PC-3 (cell line): ENCODE measurements around the gene KRT86. TPM values are rescaled to one million over a fixed set of nuclear protein-coding genes. Genes with fewer than 3 reads are reported as not detected.
"Not testable (repeated sequence)": the region's sequence is repeated elsewhere in the genome, so short reads cannot be mapped to it uniquely, and the experiment has no call there.

Experiments used
- ATAC-seq: fragments of 200-7000 bp; cut with Tn5 transposase; 2 replicates; pipeline ENCODE4 v1.9.1; 2020; ENCODE audit warnings: mild to moderate bottlenecking, moderate library complexity
- BruUV-seq: library from RNA; stranded (reverse); fragments of 400-500 nt; replicated peaks from 2 replicates; lab custom pipeline; 2021; lab: Mats Ljungman, UMichigan
- CTCF ChIA-PET: fragments of 300-600 bp; sonication (Branson Sonifier 250); formaldehyde crosslinking; loops from one replicate; lab custom pipeline; 2022; ENCODE audit warnings: antibody characterized with exemption; lab: Charles Lee
- POLR2A ChIA-PET: fragments of 300-600 bp; sonication (Branson Sonifier 250); formaldehyde crosslinking; loops from one replicate; lab custom pipeline; 2022; ENCODE audit warnings: antibody characterized with exemption; ENCODE audit not compliant: unreplicated experiment; lab: Charles Lee
- DNase-seq: peaks from one replicate; pipeline ENCODE4 v3.0.0-alpha.2; 2015
- H2AFZ ChIP-seq: fragments of 300-600 bp; sonication (generic); 2 replicates; pipeline ENCODE4 v1.6.0; 2016; ENCODE audit warnings: antibody characterized with exemption, low read length
- H3F3A ChIP-seq: fragments of 300-600 bp; sonication (generic); one replicate; pipeline ENCODE4 v1.6.0; 2017; ENCODE audit warnings: antibody characterized with exemption, low read length, control low read depth, mild to moderate bottlenecking; ENCODE audit not compliant: unreplicated experiment
- H3K27ac ChIP-seq: fragments of 300-600 bp; sonication (generic); 2 replicates; pipeline ENCODE4 v1.5.1; 2016; ENCODE audit warnings: mild to moderate bottlenecking, low read length
- H3K27me3 ChIP-seq: fragments of 300-600 bp; sonication (generic); 2 replicates; pipeline ENCODE4 v1.6.1; 2016; ENCODE audit warnings: low read length, mixed read lengths
- H3K36me3 ChIP-seq: fragments of 300-600 bp; sonication (generic); 2 replicates; pipeline ENCODE4 v1.6.1; 2016; ENCODE audit warnings: low read depth, mixed run types, low read length, mixed read lengths
- H3K4me1 ChIP-seq: fragments of 300-600 bp; sonication (generic); 2 replicates; pipeline ENCODE4 v1.5.1; 2016; ENCODE audit warnings: low read length; ENCODE audit not compliant: insufficient read depth
- H3K4me2 ChIP-seq: fragments of 300-600 bp; sonication (generic); 2 replicates; pipeline ENCODE4 v1.6.0; 2016; ENCODE audit warnings: low read length
- H3K4me3 ChIP-seq: fragments of 300-600 bp; sonication (generic); 2 replicates; pipeline ENCODE4 v1.5.1; 2016; ENCODE audit warnings: mild to moderate bottlenecking, low read length, mixed read lengths
- H3K79me2 ChIP-seq: fragments of 300-600 bp; sonication (generic); 2 replicates; pipeline ENCODE4 v1.6.1; 2017; ENCODE audit warnings: low read length, mixed read lengths
- H3K9ac ChIP-seq: fragments of 300-600 bp; sonication (generic); 2 replicates; pipeline ENCODE4 v1.6.0; 2016; ENCODE audit warnings: mild to moderate bottlenecking, low read length
- H3K9me2 ChIP-seq: fragments of 300-600 bp; sonication (generic); replicated peaks from 2 replicates; pipeline ENCODE4 v1.6.1; 2016; ENCODE audit warnings: mixed run types, low read length, mixed read lengths
- H3K9me3 ChIP-seq: fragments of 300-600 bp; sonication (generic); 2 replicates; pipeline ENCODE4 v1.6.1; 2016; ENCODE audit warnings: low read length, mixed read lengths
- H4K20me1 ChIP-seq: fragments of 300-600 bp; sonication (generic); 2 replicates; pipeline ENCODE4 v1.6.1; 2016; ENCODE audit warnings: low read length, mixed read lengths
- EZH2 ChIP-seq: fragments of 300-600 bp; sonication (generic); IDR thresholded peaks from one replicate; pipeline ENCODE4 v1.6.1; 2017; ENCODE audit warnings: antibody characterized with exemption, mild to moderate bottlenecking, low read length; ENCODE audit not compliant: unreplicated experiment
- EZH2phosphoT487 ChIP-seq: fragments of 300-600 bp; sonication (generic); IDR thresholded peaks from 2 replicates; pipeline ENCODE4 v1.6.1; 2018; ENCODE audit warnings: mild to moderate bottlenecking, antibody characterized with exemption, low read length, borderline replicate concordance
- intact Hi-C: fragments of 100-400 bp; cut with micrococcal nuclease; formaldehyde crosslinking; loops from 2 replicates; pipeline ENCODE4 v1.9.0; 2023
- total RNA-seq: library from RNA; depleted of rRNA; stranded (reverse); fragments of >200 nt; gene quantifications from 2 replicates; pipeline ENCODE4 v1.2.3, GENCODE V29; 2014
- TF ChIP-seq, protein P1 (sequence below): fragments of 300-600 bp; sonication (generic); conservative IDR thresholded peaks from 2 replicates; pipeline ENCODE4 v1.5.1; 2017; ENCODE audit warnings: antibody characterized with exemption, low read depth, mild to moderate bottlenecking, low read length

The KRT86 gene
- total RNA-seq, 1 experiment from 2014 or later: 1.2 TPM

DNA sequence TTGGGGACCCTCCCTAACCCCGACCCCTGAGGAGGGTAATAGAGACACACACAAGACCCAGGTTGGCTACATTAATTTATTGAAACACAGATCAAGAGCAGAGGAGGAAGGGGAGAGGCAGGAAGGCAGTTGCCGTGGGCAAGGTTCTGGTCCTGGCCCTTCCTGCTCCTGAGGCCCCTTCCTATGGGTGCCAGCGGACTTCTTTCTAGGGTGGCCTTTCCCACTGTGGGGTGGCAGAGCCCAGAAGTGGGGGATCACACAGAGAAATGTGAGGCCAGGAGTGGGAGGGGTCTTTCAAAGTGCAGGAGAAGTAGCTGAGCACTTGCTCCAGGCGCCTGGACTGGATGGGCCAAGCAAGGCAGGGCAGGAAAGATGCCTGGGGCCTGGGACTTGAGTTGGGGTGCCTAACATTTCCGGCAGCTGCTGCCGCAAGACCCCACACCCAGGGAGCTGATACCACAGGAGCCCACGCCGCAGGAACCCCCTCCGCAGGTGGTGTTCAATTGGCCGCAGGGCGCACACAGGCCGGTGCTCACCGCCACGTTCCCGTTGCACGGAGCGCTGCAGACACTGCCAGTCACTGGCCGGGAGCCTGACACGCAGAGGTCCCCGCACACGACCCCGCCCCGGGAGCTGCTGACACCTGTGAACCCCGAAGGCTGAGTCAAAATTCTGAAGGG, 11.5 kb downstream of the KRT86 start:
- H3K4me2 ChIP-seq: peak overlapping the region; percentile 88
- peaks cover 24% of the 10 kb centered on the region for H3K36me3 ChIP-seq
- TF ChIP-seq, protein P1, sequence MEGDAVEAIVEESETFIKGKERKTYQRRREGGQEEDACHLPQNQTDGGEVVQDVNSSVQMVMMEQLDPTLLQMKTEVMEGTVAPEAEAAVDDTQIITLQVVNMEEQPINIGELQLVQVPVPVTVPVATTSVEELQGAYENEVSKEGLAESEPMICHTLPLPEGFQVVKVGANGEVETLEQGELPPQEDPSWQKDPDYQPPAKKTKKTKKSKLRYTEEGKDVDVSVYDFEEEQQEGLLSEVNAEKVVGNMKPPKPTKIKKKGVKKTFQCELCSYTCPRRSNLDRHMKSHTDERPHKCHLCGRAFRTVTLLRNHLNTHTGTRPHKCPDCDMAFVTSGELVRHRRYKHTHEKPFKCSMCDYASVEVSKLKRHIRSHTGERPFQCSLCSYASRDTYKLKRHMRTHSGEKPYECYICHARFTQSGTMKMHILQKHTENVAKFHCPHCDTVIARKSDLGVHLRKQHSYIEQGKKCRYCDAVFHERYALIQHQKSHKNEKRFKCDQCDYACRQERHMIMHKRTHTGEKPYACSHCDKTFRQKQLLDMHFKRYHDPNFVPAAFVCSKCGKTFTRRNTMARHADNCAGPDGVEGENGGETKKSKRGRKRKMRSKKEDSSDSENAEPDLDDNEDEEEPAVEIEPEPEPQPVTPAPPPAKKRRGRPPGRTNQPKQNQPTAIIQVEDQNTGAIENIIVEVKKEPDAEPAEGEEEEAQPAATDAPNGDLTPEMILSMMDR: no peak
- no peak for TF ChIP-seq EZH2
- no peak for TF ChIP-seq EZH2phosphoT487
- no peaks in the 10 kb centered on the region for H3K27me3 ChIP-seq
- DNase-seq (peak; percentile 22), ATAC-seq (no peak)
- H2AFZ ChIP-seq: no peak overlapping the region
- no peaks in the 10 kb centered on the region for H3K9me2 ChIP-seq
- ChIA-PET CTCF (interaction anchor here (0.6 to 1.4 kb wide), 2 partner anchors 42 to 661 kb away, joined by 3 read pairs; no protein-coding TSS in a partner anchor), POLR2A (interaction anchor here (1.2 kb wide), 1 partner anchor 138 kb away, joined by 6 read pairs; no protein-coding TSS in a partner anchor)
- H3K4me3 ChIP-seq: peak overlapping the region; percentile 74
- intact Hi-C loops: no loop called here
- BruUV-seq: TSS peak; percentile 2
- H3K9ac ChIP-seq: peak overlapping the region; percentile 80
- H3F3A ChIP-seq: peaks cover 22% of the 10 kb centered on the region
- peaks cover 22% of the 10 kb centered on the region for H4K20me1 ChIP-seq
- H3K79me2 ChIP-seq: peaks cover 29% of the 10 kb centered on the region
- no peaks in the 10 kb centered on the region for H3K9me3 ChIP-seq
- peak overlapping the region; percentile 98 for H3K27ac ChIP-seq
- peaks cover 53% of the 10 kb centered on the region for H3K4me1 ChIP-seq

DNA sequence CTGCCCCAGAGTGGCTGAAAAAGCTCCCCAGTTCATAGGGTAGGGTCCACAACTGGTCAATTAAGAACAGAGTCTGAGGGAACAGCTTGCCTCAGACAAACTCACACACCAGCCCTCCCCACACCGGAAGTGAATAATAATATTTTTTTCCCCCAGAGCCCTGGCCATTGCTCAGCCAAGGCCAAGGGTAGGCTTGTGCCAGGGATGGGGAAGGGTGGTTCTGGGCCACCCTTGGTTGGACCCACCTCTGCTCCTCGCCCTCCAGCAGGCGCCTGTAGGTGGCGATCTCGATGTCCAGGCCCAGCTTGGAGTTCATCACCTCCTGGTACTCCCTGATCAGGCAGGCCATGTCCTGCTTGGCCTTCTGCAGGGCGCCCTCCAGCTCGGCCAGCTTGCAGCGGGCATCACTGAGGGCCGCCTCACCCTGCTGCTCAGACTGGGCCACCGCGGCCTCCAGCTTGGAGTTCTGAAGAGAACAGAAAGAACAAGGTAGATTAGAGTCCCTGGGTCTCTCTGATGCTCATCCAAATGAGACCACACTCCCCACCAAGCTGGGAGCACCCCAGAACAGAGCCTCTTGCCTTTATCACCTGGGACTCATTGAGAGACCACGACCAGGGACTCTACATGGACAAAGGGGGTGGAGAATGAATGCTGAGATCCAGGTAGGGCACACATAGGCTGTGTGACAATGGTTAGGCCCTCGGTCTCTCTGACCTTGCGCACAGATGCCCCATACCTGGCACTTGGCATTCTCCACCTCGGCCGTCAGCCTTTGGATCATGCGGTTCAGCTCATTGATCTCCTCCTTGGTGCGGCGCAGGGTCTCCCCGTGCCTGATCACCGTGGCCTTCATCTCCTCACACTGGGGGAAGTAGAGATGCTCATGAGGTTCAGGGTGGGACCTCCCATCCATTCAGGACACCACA, 12.7 kb downstream of the KRT86 start:
- intact Hi-C loops, POLR2A ChIA-PET, H2AFZ ChIP-seq, H3K9me3 ChIP-seq, H3K9me2 ChIP-seq, H3K27me3 ChIP-seq: not testable (repeated sequence)
- H3F3A ChIP-seq: peaks cover 16% of the 10 kb centered on the region
- peaks cover 24% of the 10 kb centered on the region for H3K36me3 ChIP-seq
- TF ChIP-seq, protein P1: peak; percentile 46
- H3K4me3 ChIP-seq: peak overlapping the region; percentile 74
- peak overlapping the region; percentile 88 for H3K4me2 ChIP-seq
- H3K27ac ChIP-seq: peak overlapping the region; percentile 98
- peaks cover 22% of the 10 kb centered on the region for H4K20me1 ChIP-seq
- ATAC-seq: peak; percentile 1; the same call in 1 of the 2 replicates
- peaks cover 29% of the 10 kb centered on the region for H3K79me2 ChIP-seq
- H3K4me1 ChIP-seq: peaks cover 42% of the 10 kb centered on the region
- TSS peak; percentile 80 for BruUV-seq
- H3K9ac ChIP-seq: peak overlapping the region; percentile 80
- CTCF ChIA-PET: interaction anchor here (0.6 to 1.4 kb wide), 2 partner anchors 40 to 660 kb away, joined by 3 read pairs; no protein-coding TSS in a partner anchor
- peak; percentile 38 for DNase-seq

DNA sequence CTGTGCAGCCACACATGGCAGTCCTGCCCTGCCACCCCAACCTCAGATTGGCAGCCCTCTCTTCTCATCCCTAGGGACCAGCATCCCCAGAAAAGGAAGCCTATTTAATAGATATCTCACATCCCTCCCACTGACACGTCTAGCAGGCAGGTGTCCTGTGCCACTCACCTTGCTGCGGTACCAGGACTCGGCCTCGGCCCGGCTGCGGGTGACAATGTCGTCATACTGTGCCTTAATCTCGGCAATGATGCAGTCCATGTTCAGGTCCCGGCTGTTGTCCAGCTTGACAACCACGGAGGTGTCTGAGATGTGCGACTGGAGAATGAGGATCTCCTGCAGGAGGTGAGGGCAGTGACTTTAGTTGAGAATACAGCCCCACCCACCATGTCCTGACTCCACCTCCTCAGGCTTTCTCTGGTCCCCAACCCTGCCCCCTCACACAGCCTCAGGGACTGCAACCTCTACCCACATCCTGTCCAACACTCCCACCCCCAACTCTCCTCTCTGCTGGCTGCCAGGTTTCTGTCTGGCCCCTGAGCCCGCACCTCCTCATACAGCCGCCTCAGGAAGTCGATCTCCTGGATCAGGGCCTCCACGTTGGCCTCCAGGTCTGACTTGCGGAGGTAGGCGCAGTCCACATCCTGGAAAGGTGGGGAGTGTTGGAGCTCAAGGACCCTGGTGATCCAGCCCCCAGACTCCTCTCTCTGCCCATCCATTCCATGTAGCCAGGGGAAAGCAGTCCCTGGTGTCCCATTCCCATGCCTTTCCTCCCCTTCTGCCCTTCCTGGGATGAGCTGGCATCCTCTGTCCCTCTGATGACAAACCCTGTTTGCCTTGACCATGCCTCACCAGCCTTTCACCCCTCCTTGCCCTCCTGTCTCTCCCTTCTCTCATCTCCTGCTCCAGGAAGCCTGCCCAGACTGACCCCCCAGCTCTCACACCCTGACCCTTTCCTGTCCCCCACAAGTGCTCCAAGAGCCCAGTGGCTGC, 13.7 kb downstream of the KRT86 start:
- H3K4me3 ChIP-seq: peak overlapping the region; percentile 74
- peaks cover 16% of the 10 kb centered on the region for H3F3A ChIP-seq
- H2AFZ ChIP-seq, H3K27me3 ChIP-seq, intact Hi-C loops, H3K9me3 ChIP-seq, H3K9me2 ChIP-seq, BruUV-seq: not testable (repeated sequence)
- ATAC-seq (peak; percentile 62), DNase-seq (peak; percentile 85)
- H4K20me1 ChIP-seq: peaks cover 22% of the 10 kb centered on the region
- H3K9ac ChIP-seq: peak overlapping the region; percentile 86
- ChIA-PET POLR2A (interaction anchor here (0.6 to 1.2 kb wide), 5 partner anchors 57 to 141 kb away, joined by 3 to 9 read pairs (median 5); partner anchors contain the start of gene KRT80), CTCF (interaction anchor here (0.5 to 1.0 kb wide), 2 partner anchors 40 to 121 kb away, joined by 4 read pairs; no protein-coding TSS in a partner anchor)
- H3K79me2 ChIP-seq: peaks cover 29% of the 10 kb centered on the region
- H3K36me3 ChIP-seq: peaks cover 24% of the 10 kb centered on the region
- H3K27ac ChIP-seq: peak overlapping the region; percentile 98
- H3K4me2 ChIP-seq: peak overlapping the region; percentile 88
- H3K4me1 ChIP-seq: peaks cover 36% of the 10 kb centered on the region

DNA sequence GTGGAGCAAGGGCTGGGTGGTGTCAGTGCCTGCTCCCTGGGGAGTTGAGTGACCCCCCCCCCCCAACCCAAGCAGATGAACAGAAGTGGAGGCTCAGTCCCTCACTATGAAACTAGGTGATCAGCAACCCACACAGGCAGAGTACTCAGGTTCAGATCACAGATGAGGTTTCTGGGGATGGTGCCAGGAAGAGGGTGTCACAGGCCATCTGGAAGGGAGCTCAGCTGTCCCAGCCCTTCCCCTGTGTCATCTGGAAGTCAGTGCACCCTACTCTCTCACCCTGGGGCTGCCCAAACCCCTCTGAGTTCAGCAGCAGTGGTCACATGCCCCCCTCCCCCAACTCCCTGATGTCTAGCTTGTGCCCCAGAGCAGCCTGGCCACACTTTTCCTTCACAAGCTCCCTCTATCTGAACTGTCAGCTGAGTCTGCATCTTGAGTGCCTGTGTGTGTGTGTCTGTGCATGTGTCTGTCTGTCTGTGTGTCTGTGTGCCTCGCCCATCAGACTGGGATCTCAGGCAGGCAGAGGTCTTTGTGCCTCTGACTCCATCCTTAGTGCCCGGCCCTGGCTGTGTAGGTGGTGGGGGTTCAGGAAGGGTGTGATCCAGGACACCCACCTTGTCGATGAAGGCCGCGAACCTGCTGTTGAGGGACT, 16.2 kb downstream of the KRT86 start:
- H3K27ac ChIP-seq, H3K4me2 ChIP-seq, CTCF ChIA-PET, H2AFZ ChIP-seq, H3F3A ChIP-seq, ATAC-seq, H3K9me2 ChIP-seq, H3K9me3 ChIP-seq, H3K4me3 ChIP-seq, H3K27me3 ChIP-seq, intact Hi-C loops, BruUV-seq, POLR2A ChIA-PET, H3K9ac ChIP-seq, DNase-seq: not testable (repeated sequence)
- peaks cover 22% of the 10 kb centered on the region for H4K20me1 ChIP-seq
- H3K36me3 ChIP-seq: peaks cover 22% of the 10 kb centered on the region
- H3K4me1 ChIP-seq: peaks cover 17% of the 10 kb centered on the region
- H3K79me2 ChIP-seq: peaks cover 27% of the 10 kb centered on the region
